ENCODE results near the gene PRSS1.
"Not testable (repeated sequence)": the region's sequence is repeated elsewhere in the genome, so short reads cannot be mapped to it uniquely, and the experiment has no call there.

PRSS1 gene

DNA sequence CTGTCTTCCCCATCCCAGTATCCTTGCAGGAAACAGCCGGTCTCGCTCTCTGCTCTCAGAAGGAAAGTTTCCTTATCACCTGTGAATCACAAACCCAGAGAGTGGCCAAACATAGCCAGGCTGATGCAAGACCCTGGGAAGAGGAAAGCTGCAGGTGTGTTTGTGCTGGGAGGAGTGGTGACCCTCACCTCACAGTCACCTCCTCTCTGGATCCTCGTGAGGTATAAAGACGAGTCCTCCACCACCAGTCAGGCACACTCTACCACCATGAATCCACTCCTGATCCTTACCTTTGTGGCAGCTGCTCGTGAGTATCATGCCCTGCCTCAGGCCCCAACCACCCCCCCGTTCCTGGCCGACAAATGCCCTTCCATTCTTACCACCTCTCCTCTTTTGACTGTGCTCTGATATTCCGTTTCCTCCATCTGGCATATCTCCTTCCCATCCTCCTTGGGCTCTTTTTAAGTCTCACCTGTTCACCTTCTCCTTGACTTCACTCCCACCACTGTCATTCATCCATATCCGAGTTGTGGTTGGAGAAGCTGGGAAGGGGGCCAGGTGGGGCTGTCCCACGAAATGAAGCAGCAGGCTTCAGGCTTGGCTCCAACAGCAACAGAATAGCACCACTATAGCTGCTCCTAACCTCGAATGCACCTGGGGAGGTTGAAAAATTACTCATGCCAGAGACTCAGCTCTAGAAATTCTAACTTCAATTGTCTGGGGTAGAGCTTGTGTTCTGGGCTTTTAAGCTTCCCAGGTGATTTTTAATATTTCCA lies at the start of gene PRSS1:
Gene PRSS1 (plus strand): TSS at position 255 of the 776 bp plus-strand sequence. CDS start 13 bp downstream, at position 268.
- DNase-seq = no peak

DNA sequence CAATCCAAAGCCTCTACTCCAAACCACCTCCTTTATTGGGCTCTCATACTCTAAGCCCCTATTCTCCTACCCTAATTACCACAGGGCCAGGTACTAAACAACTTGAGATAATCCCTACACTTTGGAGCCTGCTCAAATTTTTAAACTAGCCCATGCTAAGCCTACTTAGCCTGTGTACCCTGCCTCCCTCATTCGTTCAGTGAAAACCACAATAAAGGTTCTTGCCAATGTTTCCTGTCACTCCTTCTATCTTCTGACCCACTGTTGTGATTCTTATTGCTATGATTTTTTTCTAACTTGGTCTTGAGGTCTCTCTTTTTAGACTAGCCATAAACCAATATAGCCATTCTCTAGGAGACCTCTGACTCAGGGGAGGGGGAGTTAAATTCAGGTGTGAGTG lies 48.3 kb upstream of the PRSS1 start:
- DNase-seq = not testable (repeated sequence)

DNA sequence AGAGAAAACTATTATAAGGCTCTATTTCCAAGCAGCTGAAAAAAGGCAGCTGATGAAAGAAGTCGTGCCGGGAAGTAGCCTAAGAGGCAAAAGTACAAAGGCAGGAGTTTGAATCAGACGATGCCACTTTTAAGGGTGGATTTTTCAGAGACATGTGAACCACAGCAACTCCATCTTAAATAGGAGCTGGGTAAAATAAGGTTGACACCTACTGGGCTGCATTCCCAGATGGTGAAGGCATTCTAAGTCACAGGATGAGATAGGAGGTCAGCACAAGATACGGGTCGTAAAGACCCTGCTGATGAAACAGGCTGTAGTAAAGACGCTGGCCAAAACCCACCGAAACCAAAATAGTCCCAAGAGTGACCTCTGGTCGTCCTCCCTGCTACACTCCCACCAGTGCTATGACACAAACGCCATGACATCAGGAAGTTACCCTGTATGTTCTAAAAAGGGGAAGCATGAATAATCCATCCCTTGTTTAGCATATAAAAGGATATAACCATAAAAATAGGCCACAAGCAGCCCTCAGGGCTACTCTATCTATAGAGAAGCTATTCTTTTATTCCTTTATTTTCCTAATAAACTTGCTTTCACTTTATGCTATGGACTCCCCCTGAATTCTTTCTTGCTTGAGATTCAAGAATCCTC lies 45.5 kb upstream of the PRSS1 start:
- no peak for DNase-seq

DNA sequence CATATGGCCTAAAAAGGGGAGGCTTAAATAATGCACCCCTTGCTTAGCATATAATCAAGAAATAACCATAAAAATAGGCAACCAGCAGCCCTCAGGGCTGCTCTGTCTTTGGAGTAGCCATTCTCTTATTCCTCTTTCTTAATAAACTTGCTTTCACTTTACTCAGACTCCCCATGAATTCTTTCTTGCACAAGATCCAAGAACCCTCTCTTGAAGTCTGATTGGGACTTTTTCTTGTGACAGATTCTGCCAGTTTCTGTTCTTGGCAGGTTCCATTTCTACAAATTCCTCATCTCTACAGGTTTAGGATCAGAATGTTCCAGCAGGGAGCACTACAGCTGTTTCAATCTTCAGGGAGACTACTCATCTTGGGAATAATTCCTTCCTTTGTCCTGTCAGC lies 40.5 kb upstream of the PRSS1 start:
- not testable (repeated sequence) for DNase-seq

DNA sequence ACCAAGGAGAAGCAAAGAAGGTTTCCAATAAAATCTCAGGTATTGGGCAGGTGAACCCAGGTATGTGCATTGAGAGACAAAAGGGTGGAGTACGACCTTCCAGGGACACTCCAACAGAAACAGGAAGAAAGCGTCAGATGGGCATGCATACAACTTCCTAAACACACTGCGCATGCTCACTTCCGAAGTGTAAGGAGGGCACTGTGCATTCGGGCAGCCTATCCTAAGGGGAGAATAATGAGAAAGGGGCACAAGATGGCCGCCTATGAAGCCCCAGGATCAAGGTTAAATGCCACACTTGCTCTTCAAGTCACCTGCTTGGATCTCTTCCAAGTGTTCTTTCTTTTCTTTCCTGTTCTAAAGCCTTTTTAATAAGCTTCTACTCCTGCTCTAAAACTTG lies 39.4 kb upstream of the PRSS1 start:
- DNase-seq = no peak

DNA sequence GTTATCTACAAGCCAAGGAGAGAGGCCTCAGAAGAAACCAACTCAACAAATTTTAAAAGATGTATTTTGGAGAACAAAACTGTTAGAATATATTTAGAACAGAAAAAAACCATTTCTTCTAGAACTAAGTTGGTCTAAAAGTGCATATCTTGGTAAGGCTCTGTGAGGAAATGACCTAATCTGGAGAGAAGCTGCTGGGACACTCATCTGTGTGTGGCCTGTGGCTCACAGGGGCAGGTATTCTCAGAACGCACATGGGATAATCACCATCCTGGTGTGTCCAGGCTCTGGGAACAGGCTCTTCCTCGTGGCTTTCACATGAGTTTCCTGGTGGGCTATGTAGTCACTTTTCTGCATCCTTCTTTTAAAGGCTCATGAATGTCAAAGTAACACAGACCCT lies 38.1 kb upstream of the PRSS1 start:
- DNase-seq = no peak

DNA sequence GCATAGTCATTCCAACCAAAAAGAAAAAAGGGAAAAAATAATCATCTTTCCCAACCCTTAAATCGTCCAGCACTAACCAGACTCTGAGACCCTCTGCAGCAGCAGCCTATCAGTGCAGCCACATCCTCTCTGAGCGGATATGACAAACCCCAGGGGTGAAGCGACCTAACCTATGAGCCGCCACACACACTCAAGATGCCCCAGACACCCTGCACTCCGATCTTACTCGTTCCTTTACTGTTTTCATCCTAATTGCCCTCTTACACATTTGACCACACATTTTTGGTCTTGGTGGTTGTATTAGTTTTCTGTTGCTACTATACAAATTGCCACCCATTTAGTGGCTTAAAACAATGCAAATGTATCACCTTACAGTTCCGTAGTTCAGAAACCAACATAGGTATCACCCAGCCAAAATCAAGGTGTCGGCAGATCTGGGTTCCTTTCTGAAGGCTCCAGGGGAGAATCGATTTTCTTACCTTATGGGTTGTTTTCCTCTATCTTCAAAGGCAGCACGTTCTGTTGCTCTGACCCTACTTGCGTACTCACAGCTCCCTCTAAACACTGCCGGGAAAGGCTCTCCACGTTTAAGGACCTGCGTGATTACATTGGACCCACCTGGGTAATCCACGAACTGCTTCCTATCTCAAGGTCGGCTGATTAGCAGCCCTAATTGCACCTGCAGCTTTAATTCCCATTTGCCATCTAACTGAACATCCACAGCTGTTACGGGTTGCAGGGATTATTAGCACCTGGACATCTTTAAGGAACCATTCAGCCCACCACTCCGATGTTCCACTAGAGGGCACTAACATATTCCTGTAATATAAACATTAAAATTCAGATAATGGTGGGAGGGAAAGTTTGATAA lies 37.3 kb upstream of the PRSS1 start:
- no peak for DNase-seq

DNA sequence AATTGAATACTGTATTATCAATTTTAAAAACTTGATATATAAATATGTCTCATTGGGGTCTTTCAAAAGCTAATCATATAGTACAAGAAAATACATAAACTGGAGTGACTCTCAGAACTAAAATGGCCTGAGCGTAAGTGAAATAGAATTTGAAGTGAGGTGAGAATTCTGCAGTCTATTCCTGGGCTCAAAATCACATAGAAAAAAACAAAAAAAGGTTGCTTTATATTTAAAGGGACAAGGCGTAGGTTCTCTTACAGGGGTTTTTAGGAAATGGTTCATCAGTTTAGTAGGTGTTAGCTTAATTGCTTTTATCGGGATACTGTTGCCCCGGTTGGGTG lies 36.7 kb upstream of the PRSS1 start:
- DNase-seq = no peak

DNA sequence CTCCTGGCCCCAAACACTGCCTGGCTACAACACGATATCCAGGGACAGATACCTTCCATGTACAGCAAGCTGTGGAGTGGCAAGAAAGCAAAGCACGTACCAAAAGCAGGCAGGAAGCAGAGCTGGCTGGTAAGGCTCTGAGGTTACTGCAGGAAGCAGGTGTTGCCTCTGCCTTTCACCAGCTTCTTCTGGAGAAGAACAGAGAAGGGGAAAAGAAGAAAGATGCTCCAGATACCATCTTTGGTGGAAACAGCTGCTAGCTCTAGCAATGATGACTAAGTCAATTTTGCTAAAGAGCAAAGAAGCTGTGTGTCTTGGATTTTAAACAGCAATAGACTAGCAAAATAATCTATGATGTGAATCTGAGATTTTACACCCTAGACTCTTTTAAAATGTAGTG lies 34.9 kb upstream of the PRSS1 start:
- DNase-seq = no peak

DNA sequence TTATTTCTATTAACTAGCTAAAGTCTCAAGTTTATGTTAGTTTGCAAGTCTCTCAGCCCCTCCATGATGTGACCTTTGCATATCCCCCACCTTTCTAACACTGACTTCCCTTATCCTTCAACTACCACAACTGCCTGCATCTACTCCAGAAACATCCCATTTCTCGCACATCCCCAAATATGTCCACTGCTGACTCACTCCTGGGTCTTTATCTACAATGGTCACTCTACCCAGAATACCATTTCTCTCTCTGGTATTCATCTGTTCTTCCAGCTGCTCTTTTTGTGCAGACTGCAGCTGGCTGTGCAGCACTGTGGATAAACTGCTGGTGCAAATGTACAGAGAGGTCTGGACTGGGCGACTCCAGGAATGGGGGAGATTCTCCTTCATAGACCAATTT lies 32.7 kb upstream of the PRSS1 start:
- no peak for DNase-seq

DNA sequence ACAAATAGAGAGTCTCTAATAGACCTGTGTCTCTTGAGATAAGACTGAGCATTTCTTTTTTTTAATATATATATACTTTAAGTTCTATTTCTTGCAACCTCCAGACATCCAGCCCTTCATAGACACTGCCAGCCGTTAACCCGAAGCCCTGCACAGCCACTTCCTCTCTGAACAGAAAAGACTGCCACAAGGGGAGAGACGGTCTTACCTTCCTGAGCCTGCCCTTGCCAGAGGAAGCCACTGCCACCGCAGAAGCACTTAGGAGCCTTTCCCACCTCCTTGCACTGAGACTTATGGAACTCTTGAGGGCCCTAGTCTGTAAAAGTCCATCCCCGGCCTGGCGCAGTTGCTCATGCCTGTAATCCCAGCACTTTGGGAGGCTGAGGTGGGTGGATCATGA lies 31.8 kb upstream of the PRSS1 start:
- DNase-seq = no peak

DNA sequence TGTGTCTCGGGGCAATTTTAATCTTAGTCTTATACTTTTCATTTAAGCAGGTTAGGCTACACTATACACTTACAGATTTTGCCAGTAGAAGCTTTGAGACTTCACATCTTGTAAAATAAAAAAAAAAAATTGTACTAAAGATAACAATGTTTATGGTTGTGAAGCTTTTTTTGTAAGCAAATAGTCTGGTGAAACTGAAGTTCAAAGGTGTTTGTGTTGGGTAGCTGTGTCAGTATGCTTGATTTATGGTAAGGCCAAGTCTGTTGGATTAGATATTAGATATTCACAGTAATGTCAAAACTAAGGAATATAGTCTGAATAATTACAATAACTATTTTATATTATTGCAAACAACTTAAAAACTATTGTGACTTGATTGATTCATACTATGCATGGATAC lies 31.0 kb upstream of the PRSS1 start:
- DNase-seq = no peak

DNA sequence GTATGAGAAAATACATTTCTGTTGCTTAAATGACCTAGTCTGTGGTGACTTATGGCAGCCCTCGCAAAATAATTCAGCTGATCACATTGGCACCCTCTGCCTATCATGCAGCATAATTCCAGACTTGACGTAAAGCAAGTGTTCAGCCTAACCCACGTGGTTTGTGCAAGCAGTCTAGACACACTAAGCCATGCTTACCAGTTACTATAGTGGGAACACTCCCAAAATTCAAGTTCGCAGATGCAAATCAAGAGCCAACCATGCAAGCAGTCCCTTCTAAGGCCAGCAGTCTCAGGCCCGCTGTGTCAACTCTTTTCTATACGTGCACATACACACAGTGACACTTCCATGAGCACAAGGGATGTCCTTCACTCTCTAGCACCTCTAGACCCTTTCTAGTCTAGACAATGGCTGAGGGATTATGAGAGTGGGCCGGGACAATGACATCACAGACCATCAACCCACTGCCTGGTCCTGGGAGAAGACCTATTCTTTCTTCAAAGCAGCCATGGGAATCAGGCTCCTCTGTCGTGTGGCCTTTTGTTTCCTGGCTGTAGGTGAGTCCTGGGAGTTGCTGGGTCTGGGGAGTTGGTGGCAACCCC lies 29.0 kb upstream of the PRSS1 start:
- DNase-seq = no peak

DNA sequence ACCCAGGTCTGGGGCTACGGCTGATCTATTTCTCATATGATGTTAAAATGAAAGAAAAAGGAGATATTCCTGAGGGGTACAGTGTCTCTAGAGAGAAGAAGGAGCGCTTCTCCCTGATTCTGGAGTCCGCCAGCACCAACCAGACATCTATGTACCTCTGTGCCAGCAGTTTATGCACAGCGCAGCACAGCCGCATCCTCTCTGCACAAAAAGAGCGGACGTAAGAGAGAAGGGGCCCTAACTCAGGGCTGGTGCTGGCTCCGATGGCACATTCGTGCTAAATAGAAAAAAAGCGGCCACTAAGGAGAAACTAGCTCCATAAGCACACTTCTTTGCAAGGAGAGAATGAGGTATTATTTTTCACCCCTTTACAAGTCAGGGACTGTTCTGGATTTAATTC lies 28.3 kb upstream of the PRSS1 start:
- no peak for DNase-seq

DNA sequence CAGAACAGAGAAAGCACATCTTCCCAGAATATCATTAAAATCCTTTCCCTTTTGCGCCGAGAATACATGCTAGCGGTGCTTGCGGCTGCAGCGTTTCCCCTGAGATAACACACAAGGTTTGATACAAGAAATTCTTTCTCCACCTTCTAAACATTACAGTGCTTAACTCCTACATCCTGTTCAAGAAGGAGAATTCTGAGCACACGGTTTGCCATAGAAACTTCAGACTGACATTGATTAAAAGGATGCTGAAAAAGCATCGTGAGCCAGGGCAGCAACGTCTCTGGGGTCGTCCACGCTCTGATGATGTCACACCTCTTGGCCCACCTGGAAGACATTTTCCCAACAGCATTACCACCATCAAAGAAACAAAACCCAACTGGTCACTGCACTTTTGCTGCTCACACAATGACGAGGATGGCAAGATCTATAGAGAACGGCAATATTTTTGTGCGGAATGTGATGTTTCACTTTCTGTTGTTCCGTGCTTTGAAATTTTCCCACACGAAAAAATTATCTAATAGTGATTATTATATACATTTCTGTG lies 27.0 kb upstream of the PRSS1 start:
- DNase-seq = no peak

DNA sequence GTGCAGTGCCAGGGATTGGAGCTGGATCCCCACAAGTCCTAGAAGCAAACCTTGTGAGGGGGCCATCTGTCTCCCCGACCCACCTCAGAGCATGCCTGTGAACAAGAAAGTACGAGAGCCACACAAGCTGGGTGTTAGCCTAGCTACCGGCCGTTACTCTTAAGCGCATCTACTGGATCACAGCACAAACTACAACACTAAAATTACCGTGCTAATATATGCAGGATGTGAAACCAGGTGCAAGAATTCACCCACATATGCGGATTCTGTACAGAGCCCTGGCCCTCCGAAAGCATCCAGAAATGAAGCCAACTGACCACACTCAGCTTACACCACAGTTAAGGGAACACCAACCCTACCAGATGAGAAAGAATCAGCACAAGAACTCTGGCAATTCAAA lies 16.0 kb upstream of the PRSS1 start:
- no peak for DNase-seq

DNA sequence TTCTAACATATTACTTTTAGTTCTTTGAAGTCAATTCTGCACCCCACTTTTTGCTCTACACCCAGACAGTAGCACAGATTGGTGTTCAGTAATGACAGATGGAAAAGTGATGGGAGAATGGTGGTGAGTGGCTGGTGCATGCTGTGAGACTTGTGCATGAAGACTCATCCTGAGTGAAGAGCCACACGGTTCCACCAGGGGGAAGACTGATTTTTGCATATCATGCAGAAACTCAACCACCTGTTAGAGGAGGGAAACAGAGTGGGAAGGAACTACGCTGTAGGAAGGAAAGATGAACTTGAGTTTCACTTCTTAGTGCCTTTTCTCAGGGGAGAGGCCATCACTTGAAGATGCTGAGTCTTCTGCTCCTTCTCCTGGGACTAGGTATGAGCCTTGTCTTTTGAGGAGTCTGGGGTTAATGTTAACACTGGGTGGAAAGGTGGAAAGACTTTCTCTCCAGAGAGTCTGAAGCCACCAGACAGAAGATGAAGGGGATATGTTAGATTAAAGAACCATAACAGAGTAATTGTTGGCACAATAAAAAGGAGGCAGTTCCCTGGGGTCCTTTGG lies 9.3 kb upstream of the PRSS1 start:
- DNase-seq = no peak

DNA sequence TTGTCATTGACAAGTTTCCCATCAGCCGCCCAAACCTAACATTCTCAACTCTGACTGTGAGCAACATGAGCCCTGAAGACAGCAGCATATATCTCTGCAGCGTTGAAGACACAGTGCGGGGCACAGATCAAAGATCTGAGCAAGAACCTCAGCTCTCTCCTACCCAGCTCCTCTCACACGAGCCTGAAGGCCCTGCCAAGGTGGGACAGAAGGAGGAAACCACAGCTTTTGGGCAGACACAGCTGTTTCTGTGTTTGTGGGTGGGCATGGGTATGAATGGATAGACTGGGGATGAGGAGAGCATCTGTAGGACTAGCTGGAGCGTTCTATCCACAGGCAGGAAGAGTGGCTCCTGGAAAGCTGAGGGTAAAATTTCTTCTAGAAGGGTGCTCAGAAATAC lies 8.5 kb upstream of the PRSS1 start:
- DNase-seq = no peak

DNA sequence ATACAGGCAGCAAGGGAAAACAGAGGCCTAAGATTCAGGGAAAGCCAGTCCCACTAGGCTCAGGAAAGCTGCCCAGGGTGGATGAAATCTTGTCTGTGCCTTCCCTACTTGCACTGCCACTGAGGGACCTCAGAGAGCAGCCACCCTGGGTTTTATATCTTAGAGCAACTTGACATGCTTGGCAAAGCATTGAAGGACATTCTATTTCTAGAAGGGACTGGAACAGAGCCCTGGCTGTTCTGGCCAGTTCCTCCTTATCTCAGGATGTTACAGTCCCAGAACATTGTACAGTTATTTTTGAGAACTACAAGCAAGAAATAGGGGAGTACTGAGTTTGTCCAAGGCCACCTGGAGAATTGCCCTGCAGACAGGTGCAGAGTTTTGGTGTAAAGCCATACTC lies 7.3 kb upstream of the PRSS1 start:
- not testable (repeated sequence) for DNase-seq

DNA sequence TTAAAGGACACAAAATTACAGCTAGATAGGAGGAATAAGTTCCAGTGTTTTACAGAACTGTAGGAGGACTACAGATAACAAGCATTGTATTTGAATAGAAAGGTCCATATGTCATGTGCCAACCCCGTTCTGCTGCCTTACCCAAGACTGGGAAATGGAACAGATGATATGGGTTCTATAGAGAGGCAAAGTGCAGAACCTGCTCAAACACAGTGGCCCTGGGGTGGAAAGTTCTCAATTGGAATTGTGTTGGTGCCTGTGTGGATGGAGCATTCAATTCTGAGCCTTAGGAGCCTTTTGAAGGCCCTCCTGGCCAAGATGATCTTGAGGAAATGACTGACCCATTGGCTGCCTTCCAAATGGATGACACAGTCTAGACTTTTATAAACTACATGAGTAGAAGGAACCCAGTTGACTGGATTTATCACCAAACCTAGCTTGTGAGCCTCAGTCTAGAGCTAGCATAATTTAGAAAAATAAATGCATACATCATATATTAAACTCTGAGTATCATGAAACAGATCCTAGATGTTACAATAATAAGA lies 4.1 kb upstream of the PRSS1 start:
- DNase-seq = no peak

DNA sequence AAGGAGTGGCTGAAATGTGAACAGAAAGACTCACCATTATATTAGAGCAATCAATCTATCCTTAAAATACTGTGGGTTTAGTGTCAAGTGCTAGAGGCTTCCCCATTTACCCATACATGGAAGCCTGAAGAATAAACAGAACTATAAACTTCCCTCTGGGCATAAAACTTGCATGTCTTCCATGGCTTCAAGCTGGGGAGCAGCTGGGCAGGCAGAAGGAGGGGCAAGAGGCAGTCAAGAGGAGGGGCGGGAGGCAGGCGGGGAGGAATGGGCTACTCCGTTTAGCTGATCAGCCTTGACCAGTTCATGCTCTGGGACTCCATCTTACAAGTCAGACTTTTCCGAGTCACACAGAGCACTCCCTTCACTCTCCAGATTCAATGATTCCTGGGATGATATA lies 3.5 kb upstream of the PRSS1 start:
- no peak for DNase-seq

DNA sequence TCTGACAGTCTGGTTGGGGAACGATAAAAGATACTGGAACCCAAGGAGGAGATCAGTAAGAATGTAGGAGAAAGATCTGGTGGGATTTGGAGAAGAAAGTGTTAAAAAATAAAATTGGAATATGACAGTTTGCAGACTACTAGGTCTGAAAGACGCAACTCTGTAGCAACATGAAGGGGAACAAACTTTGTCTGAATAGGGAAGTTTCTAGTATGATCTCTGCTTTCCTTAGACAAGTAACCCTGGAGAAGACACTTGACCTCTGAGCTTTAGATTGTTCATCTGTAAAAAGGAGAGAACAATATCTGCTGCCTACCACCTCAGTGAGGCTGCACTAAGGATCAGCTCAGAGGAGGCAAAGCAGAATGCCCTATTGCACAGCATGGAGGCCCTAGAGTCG lies 3.0 kb upstream of the PRSS1 start:
- DNase-seq = no peak

DNA sequence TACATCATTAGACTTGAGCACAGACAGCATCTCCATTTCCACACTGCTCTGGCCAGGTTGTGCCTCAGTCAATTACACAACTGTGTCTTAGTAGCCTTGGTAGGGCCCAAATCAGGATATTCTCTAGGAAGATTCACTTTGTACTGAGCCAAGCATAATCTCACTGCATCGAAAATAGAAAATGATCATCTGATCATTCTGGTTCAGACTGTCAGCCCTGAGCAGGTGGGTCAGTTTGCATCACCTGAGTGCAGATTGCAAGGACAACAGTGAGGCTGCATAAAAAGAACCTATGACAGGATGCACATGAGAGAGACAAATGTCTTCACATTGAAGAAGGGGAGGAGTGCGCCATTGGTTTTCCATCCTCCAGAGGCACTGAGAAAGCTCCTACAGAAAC lies 862 bp upstream of the PRSS1 start:
- DNase-seq = not testable (repeated sequence)

Measured in NCI-H1048 (cell line).